GM08714 (cell line): ENCODE measurements around the gene TRIM10.

Experiments used
- H3K4me3 ChIP-seq: fragments of 200-500 bp; sonication (Bioruptor generic); 2 replicates; pipeline ENCODE4 v1.5.1; 2014; ENCODE audit warnings: mild to moderate bottlenecking, low read length, inconsistent platforms
- ZNF274 ChIP-seq: IDR thresholded peaks from 2 replicates; pipeline ENCODE4 v1.6.1; 2012; ENCODE audit warnings: mild to moderate bottlenecking, low read depth, low read length

Gene TRIM10, protein sequence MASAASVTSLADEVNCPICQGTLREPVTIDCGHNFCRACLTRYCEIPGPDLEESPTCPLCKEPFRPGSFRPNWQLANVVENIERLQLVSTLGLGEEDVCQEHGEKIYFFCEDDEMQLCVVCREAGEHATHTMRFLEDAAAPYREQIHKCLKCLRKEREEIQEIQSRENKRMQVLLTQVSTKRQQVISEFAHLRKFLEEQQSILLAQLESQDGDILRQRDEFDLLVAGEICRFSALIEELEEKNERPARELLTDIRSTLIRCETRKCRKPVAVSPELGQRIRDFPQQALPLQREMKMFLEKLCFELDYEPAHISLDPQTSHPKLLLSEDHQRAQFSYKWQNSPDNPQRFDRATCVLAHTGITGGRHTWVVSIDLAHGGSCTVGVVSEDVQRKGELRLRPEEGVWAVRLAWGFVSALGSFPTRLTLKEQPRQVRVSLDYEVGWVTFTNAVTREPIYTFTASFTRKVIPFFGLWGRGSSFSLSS

DNA sequence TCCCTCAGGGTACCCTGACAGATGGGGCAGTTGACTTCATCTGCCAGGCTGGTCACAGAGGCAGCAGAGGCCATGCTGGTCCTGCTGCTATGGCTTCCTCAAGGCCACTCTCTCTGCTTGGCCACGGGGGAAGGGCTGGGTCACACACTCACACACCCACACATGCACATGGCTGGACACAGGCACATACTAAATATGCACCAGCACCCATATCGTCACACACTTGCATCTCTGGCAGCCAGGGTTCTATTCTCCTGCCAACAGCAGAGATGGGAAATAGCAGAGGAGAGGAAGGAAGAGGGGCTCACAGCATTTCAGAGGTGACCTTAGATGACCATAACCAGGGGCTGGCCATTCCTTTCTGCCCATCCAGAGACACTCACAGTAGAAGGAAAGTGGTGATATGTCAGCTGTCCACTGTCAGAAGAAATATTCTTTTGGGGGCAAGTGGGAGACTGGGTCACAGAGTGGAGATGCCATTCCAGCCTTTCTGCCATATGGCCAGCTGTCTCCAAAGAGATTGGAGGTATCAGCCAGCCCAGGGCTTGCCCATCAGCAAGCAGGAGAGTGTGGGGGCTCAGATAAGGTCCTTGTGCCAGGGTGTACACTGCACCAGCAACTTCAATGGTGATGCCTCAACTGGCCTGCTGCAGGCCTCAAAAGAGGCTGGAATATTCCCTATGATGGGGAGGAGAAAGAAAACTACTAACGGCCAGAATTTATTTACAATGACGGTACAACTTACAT is at the start of gene TRIM10:
Gene TRIM10 (minus strand): TSS at position 427 of the 747 bp plus-strand sequence. CDS start 353 bp downstream, at position 74.
- TF ChIP-seq ZNF274: no peak
- H3K4me3 ChIP-seq: no peak within 1 kb of the TSS

DNA sequence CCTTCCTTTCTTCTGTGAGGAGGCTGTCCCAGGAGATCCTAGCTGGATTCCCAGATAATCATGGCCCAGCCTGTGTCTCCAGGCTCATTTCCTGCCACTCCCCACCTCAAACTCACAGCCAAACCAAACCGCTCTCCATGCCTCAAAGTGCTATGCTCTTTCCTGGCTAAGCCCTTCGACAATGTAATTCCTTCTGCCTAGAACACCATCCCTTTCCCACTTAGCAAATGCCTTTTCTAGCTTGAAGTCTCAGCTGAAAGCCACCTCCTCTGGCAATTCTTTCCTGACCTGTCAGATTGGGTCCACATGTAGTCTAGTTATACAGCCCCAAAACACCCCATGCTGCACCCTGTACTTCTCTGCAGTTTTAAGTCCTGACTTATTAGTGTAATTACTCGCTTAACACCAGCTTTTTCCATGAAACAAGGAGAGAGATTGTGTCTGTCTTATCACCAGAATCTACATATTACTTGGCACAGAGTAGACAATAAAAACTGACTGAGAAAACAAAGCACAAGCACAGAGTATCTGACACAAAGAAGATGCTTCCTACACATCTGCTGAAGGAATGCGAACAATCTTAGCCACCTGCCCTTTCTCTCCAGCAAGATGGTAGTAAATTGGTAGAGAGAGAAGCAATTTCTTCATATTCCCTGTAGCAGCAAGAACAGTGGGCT is 46.7 kb upstream of the TRIM10 start:
- no peak for TF ChIP-seq ZNF274
- no peak overlapping the region for H3K4me3 ChIP-seq

DNA sequence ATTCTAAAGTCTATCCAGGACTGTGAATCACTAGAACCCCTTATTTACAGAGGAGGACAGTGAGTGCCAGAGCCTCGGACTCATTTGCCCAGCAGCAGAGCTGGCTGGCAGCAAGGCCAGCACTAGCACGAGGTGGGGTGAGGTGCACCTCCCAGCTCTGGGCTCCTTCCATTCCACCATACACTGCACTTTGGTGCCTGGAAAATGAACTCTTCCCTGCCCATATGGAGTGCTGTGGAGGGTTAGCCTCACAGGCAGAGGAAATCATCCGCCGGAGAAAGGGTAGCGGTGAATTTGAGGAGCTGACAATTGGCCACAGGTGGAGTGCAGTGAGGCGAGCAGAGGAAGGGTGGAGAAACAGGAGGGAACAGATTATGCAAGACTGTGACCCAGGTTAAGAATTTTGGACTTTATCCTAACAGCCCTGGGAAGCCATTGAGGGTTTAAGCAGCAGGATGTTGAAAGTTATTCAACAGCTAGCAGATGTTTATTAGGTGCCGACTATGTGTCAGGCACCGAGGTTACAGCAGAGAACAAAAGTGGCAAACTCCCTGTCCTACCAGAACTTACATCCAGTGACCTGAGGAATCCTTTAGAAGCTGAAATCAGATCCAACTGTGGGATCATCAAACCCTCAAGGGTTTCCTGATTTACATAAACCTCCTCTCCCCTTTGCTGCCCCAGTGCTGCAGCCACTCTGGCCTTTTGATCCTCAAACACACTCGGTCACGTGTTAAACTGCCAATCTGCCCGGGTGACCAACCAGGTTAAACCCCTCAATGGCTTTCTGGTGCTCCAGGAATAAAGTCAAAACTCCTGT is 46.0 kb upstream of the TRIM10 start:
- no peak overlapping the region for H3K4me3 ChIP-seq
- no peak for TF ChIP-seq ZNF274

DNA sequence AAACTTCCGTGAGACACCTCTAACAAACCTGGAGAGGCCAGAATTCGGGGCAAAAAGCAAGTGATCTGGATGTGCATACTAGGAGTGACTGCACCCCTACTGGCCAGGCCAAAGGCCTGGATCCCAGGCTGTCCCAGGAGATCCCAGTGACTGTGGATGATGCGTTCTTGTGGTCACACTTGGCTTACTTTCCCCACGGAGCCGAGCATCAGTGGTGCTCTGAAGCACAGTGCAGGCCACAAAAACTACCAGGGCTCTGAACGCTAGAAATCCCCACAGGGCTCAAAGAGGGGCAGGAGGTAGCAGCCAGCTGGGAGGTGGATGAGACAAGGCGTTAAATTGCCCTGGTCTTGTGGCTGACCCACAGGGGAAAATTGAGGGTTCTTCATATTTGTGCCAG is 45.1 kb upstream of the TRIM10 start:
- no peak overlapping the region for H3K4me3 ChIP-seq
- TF ChIP-seq ZNF274: no peak

DNA sequence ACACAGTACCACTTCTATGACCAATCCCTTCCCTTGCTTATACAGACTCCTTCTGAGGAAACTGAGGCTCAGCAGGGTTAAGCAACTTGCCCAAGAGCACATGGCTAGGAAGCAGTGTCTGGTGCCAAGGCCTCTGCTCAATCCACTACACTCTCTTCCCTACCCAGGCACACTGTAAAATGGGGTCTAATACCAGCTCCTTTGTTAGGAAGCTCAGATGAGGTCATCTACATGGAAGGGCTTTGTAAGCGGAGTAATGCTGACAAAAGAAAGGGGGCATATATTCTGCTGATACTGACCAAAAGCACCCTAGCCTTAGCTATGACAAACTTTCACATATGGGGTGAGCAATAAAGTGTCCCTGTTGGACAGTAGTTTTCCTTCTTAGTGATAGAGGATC is 43.1 kb upstream of the TRIM10 start:
- no peak for TF ChIP-seq ZNF274
- no peak overlapping the region for H3K4me3 ChIP-seq

DNA sequence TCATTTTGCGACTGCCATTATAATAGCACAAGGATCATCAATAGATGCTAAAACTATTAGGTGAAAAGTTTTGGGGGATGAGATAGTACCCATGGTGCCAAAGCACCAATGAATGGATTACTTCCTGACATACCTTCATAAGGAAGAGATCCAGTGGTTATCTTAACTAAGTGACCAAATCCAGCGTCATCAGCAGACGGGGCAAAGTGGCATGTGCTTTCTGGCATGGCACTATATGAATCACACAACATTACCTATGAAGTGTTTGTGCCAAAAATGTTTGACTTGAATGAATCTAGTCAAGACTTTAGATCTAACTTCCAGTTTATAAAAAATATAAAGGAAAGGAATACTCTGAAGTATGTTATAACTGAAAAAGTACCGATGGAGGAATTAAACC is 41.4 kb upstream of the TRIM10 start:
- no peak for TF ChIP-seq ZNF274
- H3K4me3 ChIP-seq: no peak overlapping the region

DNA sequence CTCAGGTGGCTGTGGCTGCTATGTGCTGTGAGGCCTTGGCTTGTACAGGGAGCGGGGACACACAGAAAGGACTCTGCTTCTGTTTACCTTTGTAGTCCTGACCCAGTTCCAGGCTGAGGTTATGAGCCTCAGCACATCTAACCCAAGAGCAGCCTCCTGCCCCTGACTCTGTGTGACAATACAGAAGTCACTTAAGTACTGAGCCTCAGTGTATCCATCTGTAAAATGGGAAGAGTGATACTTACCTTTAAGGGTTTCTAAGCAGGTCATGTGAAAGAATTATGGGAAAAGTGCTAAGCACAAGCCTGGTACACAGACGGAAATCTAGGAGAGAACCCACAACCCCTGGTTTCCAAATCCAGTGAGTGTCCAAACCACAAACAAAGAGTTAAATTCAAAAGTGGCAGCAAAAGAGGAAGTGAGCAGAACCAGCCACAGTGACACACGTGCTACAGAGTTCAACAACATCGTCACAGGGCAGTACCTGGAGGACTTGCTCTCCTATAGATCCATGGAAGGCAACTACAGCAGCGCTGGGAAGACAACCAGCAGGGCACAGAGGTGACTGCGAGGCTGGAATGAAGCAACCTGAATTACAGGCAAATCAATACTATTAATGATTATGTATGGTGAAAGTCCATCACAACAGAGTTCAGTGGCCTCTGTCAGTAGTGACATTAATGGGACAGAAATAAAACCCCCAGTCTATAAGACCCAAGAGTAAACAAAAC is 39.7 kb upstream of the TRIM10 start:
- TF ChIP-seq ZNF274: no peak
- H3K4me3 ChIP-seq: no peak overlapping the region

DNA sequence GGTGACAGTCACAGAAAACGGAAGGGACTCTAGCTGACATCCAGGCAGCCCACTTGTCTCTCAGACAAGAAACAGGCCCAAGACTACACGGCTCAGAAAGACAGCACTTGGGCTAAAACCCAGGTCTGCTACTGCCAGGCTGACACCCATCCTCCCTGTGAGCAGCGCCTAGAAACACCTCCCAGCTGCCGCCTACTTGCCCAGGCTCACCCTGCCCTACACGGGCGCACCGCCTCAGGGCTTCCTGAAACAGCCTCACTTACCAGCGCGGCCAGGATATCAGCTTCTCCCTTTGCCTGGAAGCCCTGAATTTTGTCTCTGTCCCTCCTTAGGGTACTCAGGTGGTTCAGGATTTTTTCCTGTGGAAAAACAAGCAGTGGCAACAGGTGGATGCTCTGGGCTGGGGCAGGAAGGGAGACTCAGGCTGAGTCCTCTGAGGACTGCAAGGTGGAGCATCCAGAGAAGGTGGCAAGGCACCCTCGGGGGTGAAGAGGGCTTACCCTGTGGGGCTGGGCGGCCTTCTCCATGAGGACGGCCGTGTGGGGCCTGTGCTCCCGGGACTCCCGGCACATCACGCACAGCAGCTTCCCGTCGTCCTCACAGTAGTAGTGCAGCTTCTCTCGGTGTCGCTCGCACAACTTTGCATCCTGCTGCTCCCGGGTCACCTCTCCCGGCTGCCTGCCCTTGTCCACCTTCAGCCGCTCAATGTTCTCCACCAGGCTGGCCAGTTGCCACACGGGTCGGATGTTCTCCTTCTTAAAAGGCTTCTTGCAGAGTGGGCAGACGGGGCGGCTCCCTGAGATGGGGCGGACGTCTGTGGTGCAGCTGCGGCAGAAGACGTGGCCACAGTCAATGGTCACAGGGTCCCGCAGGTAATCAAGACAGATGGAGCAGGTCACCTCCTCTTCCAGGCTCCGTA is 37.4 kb upstream of the TRIM10 start:
- no peak for TF ChIP-seq ZNF274
- H3K4me3 ChIP-seq: no peak overlapping the region

DNA sequence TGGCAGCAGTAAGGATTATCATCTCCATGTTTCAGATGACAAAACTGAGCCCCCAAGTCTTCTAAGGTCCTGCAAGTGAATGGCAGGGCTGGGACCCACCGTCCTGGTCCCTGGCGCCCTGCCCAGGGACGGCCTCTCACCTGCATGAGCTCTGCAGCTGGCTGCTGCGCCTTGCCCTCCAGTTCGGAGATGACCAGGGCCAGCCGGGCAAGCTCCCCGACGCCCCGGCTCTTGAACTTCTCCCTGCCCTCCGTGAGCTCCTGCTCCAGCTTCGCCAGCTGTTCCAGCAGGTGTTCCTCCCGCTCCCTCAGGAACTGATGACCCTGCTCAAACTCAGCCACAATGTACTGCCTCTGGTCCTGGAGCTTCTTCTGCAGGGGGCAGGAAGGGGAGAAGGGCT is 35.4 kb upstream of the TRIM10 start:
- no peak overlapping the region for H3K4me3 ChIP-seq
- TF ChIP-seq ZNF274: no peak

DNA sequence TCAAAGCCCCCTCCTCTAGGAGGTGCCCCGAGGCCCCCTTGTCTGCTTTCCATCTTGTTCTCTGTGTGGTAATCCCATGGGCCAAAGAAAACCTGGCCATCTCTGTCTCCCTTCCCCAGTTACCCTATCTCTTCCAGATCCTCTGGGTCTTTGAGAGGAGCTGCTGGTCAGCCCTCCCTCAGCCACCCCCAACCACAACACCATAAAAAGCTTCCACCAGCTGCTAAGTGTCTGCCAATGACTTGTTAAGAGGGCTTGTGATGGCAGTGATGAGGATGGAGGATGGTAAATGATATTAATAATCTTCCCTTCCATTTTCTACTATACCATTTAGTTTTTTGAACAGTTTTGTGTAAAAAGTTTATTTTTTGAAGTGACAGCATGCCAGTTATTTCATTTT is 34.9 kb upstream of the TRIM10 start:
- H3K4me3 ChIP-seq: no peak overlapping the region
- TF ChIP-seq ZNF274: no peak

DNA sequence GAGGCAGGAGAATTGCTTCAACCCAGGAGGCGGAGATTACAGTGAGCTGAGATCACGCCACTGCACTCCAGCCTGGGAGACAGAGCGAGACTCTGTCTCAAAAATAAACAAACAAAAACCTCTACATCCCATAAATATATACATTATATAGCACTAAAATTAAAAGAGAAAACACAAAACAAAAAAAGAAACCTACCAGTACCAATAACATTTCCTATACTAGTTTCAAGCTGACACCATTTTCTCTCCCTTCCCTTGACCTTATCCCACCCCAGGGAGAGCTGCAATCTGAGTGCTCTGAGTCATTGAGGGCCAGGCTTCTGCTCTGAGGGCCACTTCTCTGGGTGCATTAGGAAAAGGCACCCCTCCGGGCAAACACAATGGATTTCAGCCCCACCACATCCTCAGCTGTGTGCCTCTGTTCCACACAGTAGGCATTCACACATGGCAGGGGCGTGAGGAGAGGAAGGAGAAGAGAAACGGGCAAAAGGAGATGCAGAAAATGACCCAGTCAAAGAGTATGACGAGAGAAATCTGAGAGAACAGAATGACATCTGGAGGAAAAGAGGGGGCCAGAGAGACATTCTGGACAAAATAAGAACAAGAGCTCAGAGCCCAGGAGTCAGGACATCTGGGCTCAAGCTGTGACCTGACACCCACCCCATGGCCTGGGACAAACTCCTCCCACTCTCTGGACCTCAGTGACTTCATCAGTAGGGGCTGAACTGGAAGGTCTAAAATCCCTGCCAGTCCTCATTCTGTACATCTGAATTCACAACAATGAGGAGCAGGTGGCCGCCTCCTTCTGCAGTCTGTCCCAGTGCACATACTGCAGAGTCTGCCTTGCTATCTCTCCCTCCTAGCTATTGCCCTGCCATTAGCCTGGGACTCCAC is 34.0 kb upstream of the TRIM10 start:
- no peak for TF ChIP-seq ZNF274
- H3K4me3 ChIP-seq: no peak overlapping the region
